CD14-positive monocyte (primary cell): ENCODE measurements around the gene PRMT5. TPM values are rescaled to one million over a fixed set of nuclear protein-coding genes. Genes with fewer than 3 reads are reported as not detected.

Experiments
- DNase-seq, 3 donors: peaks; one replicate each; pipeline ENCODE4 v3.0.0-alpha.2; 2011 to 2022
- H2AFZ ChIP-seq: 2 replicates; pipeline ENCODE4 v1.6.0; 2012; ENCODE audit warnings: mild to moderate bottlenecking, low read depth, low read length, inconsistent platforms; ENCODE audit not compliant: insufficient read depth, poor library complexity, severe bottlenecking
- H3K27ac ChIP-seq, 2 donors: 1 replicate in 1 of 2; 2 replicates in 1 of 2; pipeline ENCODE4 v1.5.1; 2012 to 2013; ENCODE audit warnings: low read length in 2 of 2, control low read depth in 1 of 2, inconsistent platforms in 1 of 2, low read depth in 1 of 2, mild to moderate bottlenecking in 1 of 2
- H3K27me3 ChIP-seq, 2 donors: one replicate each; pipeline versions ENCODE4 v1.6.0 to v1.6.1; 2011 to 2013; ENCODE audit warnings: low read length in 2 of 2; ENCODE audit not compliant: control insufficient read depth in 2 of 2, insufficient read depth in 2 of 2
- H3K36me3 ChIP-seq, 2 donors: replicated peaks in 1 of 2; 1 replicate in 1 of 2; 2 replicates in 1 of 2; pipeline versions ENCODE4 v1.5.1 to v1.6.1; 2012 to 2013; ENCODE audit warnings: low read length in 2 of 2, control low read depth in 1 of 2, inconsistent platforms in 1 of 2, mild to moderate bottlenecking in 1 of 2; ENCODE audit not compliant: insufficient read depth in 2 of 2, control insufficient read depth in 1 of 2
- H3K4me1 ChIP-seq, 2 donors: 1 replicate in 1 of 2; 2 replicates in 1 of 2; pipeline versions ENCODE4 v1.5.1 to v1.6.1; 2012 to 2013; ENCODE audit warnings: low read length in 2 of 2, control low read depth in 1 of 2, inconsistent platforms in 1 of 2, mild to moderate bottlenecking in 1 of 2, moderate library complexity in 1 of 2; ENCODE audit not compliant: insufficient read depth in 2 of 2, control insufficient read depth in 1 of 2
- H3K4me2 ChIP-seq: replicated peaks from 2 replicates; pipeline ENCODE3; 2012; ENCODE audit warnings: low read length, moderate library complexity, mild to moderate bottlenecking; ENCODE audit not compliant: poor library complexity, severe bottlenecking; ENCODE audit errors: extremely low read depth
- H3K4me3 ChIP-seq, 3 experiments: fragments of 200-600 bp in 1 of 3; sonication (generic) in 1 of 3; replicated peaks in 1 of 3; 1 replicate in 2 of 3; 2 replicates in 1 of 3; pipeline ENCODE4 v1.5.1; 2011 to 2013; ENCODE audit warnings: low read length in 3 of 3, mild to moderate bottlenecking in 3 of 3, control low read depth in 2 of 3, low read depth in 2 of 3, inconsistent platforms in 1 of 3, moderate library complexity in 1 of 3
- H3K79me2 ChIP-seq: 2 replicates; pipeline ENCODE4 v1.6.0; 2012; ENCODE audit warnings: mild to moderate bottlenecking, control low read depth, inconsistent platforms, low read length, moderate library complexity; ENCODE audit not compliant: insufficient read depth
- H3K9ac ChIP-seq: 2 replicates; pipeline ENCODE4 v1.6.0; 2017; ENCODE audit warnings: low read length, mild to moderate bottlenecking; ENCODE audit not compliant: insufficient read depth, poor library complexity, severe bottlenecking
- H3K9me3 ChIP-seq, 2 donors: replicated peaks in 1 of 2; 1 replicate in 1 of 2; 2 replicates in 1 of 2; pipeline versions ENCODE4 v1.5.1 to v1.6.1; 2012 to 2013; ENCODE audit warnings: low read length in 2 of 2, control low read depth in 1 of 2; ENCODE audit not compliant: control insufficient read depth in 1 of 2, insufficient read depth in 1 of 2
- H4K20me1 ChIP-seq: 2 replicates; pipeline ENCODE4 v1.6.0; 2012; ENCODE audit warnings: mild to moderate bottlenecking, low read length, control low read depth, moderate library complexity; ENCODE audit not compliant: insufficient read depth
- H3K27ac Mint-ChIP-seq, 7 donors: one replicate each; pipeline ENCODE4 v1.8.0; 2020; ENCODE audit warnings: mild to moderate bottlenecking in 7 of 7, mixed read lengths in 7 of 7, moderate library complexity in 6 of 7, inconsistent platforms in 2 of 7
- H3K27me3 Mint-ChIP-seq, 3 donors: one replicate each; pipeline ENCODE4 v1.8.0; 2021 to 2022; ENCODE audit warnings: low read depth in 3 of 3, mild to moderate bottlenecking in 3 of 3, mixed read lengths in 3 of 3, moderate library complexity in 3 of 3, inconsistent platforms in 1 of 3
- H3K36me3 Mint-ChIP-seq, 2 donors: one replicate each; pipeline ENCODE4 v1.8.0; 2020; ENCODE audit warnings: mixed read lengths in 2 of 2, inconsistent platforms in 1 of 2, mild to moderate bottlenecking in 1 of 2
- H3K4me1 Mint-ChIP-seq: one replicate; pipeline ENCODE4 v1.8.0; 2020; ENCODE audit warnings: mild to moderate bottlenecking, mixed read lengths
- H3K4me3 Mint-ChIP-seq, 2 donors: one replicate each; pipeline ENCODE4 v1.8.0; 2020; ENCODE audit warnings: mild to moderate bottlenecking in 2 of 2, mixed read lengths in 2 of 2, moderate library complexity in 1 of 2
- H3K9me3 Mint-ChIP-seq, 7 donors: one replicate each; pipeline ENCODE4 v1.8.0; 2020 to 2022; ENCODE audit warnings: mixed read lengths in 7 of 7, mild to moderate bottlenecking in 6 of 7, moderate library complexity in 6 of 7, inconsistent platforms in 2 of 7
- WGBS: methylation state at CpG from one replicate; pipeline ENCODE4 v1.1.5; 2013; ENCODE audit warnings: missing lambda C conversion rate; ENCODE audit not compliant: insufficient coverage; 5-methylcytosine and 5-hydroxymethylcytosine counted together
- intact Hi-C, 2 donors: fragments of 100-400 bp; cut with micrococcal nuclease; formaldehyde crosslinking; loops; one replicate each; pipeline versions ENCODE4 v1.15.0 to v1.15.1; 2023
- polyA plus RNA-seq, 3 donors: library from polyadenylated mRNA; depleted of rRNA in 1 of 3; unstranded in 2 of 3; stranded (reverse) in 1 of 3; fragments of 300-500 nt in 2 of 3; fragments of >200 nt in 1 of 3; fragmentation: Illumina TruSeq in 2 of 3; gene quantifications; 1 replicate in 2 of 3; 2 replicates in 1 of 3; pipeline ENCODE4 v1.2.3, GENCODE V29; 2012 to 2021
- TF ChIP-seq, protein P1 (sequence below): fragments of 200-600 bp; IDR thresholded peaks from one replicate; pipeline ENCODE4 v1.8.0; 2022; ENCODE audit warnings: antibody characterized with exemption, mild to moderate bottlenecking

Gene PRMT5
- polyA plus RNA-seq, 3 donors: 38.7 to 44.4 (median 44.1) TPM

- H3K4me3 ChIP-seq: no peak overlapping the region
- no peak overlapping the region for H3K9ac ChIP-seq
- H4K20me1 ChIP-seq: no peaks in the 10 kb centered on the region
- H3K27me3 ChIP-seq: peaks cover 3 to 19% of the 10 kb centered on the region in 2 donors
- no peak overlapping the region for H3K4me2 ChIP-seq
- no peak overlapping the region for H3K27ac ChIP-seq
- no peaks in the 10 kb centered on the region for H3K9me3 ChIP-seq
- intact Hi-C loops: no loop called here
- H3K36me3 Mint-ChIP-seq: no peaks in the 10 kb centered on the region
- no peaks in the 10 kb centered on the region for H3K36me3 ChIP-seq
- H3K4me1 ChIP-seq: no peaks in the 10 kb centered on the region
- H3K27me3 Mint-ChIP-seq: peaks cover 14 to 19% (median 17%) of the 10 kb centered on the region in 3 donors
- no peaks in the 10 kb centered on the region for H3K79me2 ChIP-seq
- 96% methylated on average over 3 of the region's 6 CpGs for WGBS
- TF ChIP-seq, protein P1, sequence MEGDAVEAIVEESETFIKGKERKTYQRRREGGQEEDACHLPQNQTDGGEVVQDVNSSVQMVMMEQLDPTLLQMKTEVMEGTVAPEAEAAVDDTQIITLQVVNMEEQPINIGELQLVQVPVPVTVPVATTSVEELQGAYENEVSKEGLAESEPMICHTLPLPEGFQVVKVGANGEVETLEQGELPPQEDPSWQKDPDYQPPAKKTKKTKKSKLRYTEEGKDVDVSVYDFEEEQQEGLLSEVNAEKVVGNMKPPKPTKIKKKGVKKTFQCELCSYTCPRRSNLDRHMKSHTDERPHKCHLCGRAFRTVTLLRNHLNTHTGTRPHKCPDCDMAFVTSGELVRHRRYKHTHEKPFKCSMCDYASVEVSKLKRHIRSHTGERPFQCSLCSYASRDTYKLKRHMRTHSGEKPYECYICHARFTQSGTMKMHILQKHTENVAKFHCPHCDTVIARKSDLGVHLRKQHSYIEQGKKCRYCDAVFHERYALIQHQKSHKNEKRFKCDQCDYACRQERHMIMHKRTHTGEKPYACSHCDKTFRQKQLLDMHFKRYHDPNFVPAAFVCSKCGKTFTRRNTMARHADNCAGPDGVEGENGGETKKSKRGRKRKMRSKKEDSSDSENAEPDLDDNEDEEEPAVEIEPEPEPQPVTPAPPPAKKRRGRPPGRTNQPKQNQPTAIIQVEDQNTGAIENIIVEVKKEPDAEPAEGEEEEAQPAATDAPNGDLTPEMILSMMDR: peak; percentile 82
- DNase-seq: peak; percentile 25 to 64 (median 49)
- H2AFZ ChIP-seq: no peak overlapping the region
- H3K9me3 Mint-ChIP-seq: no peaks in the 10 kb centered on the region
- no peak overlapping the region for H3K27ac Mint-ChIP-seq
- H3K4me3 Mint-ChIP-seq: peak overlapping the region in 1 of 2 donors; percentile 46
- no peaks in the 10 kb centered on the region for H3K4me1 Mint-ChIP-seq
Observed at GRCh38 chr14:22973217-22974032, 44.2 kb upstream of the PRMT5 start.

DNA sequence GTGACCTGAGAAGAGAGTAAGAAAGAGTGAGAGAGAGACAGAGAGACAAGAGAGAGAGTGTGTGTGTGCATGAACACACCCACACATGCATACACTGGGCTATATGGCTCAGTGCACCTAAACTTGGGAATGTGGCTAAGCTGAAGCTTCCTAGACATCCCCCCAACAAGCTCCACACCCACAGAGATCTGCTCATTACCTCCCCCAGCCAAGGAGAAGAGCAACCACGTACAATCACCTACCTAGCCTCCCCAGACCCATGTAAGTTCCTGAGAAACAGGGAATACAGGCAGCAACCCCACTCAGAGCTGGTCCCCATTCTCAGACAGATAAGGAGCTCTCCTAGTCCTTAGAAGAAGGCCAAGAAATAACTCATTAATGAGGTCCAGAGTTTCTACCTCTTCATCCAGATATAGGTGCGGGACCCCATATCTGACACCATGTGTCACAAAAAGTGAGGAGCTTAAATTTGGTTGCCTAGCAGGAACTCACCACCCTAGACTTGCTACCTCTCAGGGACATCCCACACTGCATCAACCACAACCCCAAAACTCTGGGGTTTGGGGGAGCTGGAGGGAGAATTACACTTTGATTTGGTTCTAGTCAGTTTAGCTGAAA, 43.2 kb upstream of the PRMT5 start:
- Mint-ChIP-seq H3K27ac (no peak overlapping the region), H3K36me3 (no peaks in the 10 kb centered on the region), H3K4me3 (no peak overlapping the region), H3K27me3 (peaks cover 9 to 13% (median 13%) of the 10 kb centered on the region in 3 donors), H3K9me3 (no peaks in the 10 kb centered on the region), H3K4me1 (no peaks in the 10 kb centered on the region)
- Histone ChIP-seq H3K27ac (no peak overlapping the region), H3K4me3 (no peak overlapping the region), H2AFZ (no peak overlapping the region), H3K9me3 (no peaks in the 10 kb centered on the region), H3K36me3 (no peaks in the 10 kb centered on the region), H3K4me1 (no peaks in the 10 kb centered on the region), H3K4me2 (no peak overlapping the region), H3K9ac (no peak overlapping the region), H4K20me1 (no peaks in the 10 kb centered on the region), H3K27me3 (peaks cover 0 to 11% of the 10 kb centered on the region in 2 donors), H3K79me2 (no peaks in the 10 kb centered on the region)
- DNase-seq: no peak
- TF ChIP-seq, protein P1: no peak
- intact Hi-C loops: no loop called here
- WGBS: no CpG with 5 or more reads among the region's 2 CpGs
